Medulla oblongata (tissue), 1 donor: ENCODE data around the gene TACR2.

Experiments used
- DNase-seq: peaks from one replicate; pipeline ENCODE4 v3.0.0-alpha.2; 2015; ENCODE audit errors: extremely low spot score

TACR2 gene

DNA sequence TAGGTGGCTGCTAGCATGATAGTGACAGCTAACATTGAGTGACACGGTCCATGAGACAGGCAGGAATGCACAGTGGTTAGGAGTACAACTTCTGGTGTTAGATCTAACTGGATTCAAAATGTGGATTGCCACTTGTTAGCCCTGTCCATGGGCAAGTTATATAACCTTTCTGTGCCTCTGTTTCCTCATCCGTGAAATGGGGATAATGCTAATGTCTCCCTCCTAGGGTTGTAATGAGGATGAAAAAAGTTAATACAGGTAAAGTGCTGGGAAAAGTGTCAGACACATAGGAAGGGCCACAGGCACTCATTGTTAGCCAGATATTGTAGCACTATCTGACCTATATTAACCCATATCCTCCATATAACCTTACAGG is 41.8 kb downstream of the TACR2 start:
- DNase-seq: no peak

DNA sequence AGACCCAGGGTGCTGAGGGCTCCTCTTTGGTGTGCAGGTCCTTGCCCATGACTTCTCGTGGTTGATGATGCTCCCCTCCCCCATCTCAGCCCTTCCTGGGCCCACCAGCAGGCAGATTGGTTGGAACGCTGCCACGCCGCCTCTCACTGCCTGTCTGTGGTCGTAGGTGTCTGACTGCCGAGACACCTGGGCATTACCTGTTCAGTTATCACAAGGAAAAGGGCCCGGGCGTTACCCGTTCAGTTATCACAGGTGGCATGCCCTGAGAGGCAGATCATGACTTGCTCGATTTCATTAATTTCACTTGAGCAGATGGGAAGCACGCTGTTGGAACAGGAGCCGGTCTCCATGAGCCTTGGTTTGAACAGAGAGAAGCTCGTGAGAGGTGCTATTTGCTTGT is 42.5 kb downstream of the TACR2 start:
- DNase-seq: no peak

DNA sequence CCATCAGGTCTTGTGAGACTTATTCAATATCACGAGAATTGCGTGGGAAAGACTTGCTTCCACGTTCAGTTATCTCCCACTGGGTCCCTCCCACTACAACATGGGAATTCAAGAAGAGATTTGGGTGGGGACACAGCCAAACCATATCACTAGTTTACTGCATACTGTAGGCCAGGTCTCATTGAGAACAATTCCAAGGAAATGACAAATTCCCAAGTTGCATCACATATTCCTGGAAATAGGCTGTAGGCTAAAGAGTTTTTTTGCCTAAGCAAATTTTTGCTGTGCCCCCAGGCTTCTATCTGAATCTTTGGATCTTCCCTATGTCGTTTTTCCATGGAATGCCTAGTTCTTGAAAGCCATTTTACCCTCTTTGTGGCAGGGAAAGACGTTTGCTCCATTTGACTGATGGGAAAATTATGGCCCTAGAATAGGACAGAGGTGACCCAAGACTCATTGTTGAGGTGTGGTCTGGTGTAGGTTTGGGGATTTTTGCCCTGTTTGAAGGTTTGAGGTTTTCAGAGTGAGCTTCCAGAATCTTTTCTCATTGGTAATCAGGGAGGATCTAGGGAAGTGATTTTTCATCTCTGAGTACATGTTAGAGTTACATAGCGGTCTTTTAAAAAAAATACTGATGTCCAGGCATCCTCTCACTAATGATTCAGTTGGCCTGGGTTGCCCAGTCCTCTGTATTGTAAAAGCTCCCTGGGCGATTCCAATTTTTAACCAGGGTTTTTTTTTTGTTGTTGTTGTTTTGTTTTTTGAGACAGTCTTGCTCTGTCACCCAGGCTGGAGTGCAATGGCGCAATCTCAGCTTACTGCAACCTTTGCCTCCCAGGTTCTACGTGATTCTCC is 44.4 kb downstream of the TACR2 start:
- DNase-seq: no peak

DNA sequence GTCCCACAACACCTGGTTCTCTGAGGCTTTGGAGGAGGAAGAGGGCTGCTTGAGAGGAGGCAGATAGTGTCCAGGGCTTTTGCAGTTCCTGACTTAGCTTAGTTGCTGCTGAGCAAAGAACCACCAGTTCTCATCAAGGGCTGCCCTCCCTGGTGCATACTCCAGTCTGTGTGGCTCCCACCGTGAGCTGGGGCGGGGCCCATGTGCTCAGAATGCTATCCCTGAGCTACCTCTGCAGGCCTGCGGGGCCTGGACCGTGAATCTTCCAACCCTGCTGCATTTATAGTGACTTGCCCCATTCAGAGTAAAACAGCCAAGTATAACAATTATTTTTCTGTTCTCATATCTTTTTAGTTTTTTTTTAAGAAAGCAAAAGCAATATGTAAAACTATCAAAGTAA is 49.2 kb downstream of the TACR2 start:
- DNase-seq: no peak

DNA sequence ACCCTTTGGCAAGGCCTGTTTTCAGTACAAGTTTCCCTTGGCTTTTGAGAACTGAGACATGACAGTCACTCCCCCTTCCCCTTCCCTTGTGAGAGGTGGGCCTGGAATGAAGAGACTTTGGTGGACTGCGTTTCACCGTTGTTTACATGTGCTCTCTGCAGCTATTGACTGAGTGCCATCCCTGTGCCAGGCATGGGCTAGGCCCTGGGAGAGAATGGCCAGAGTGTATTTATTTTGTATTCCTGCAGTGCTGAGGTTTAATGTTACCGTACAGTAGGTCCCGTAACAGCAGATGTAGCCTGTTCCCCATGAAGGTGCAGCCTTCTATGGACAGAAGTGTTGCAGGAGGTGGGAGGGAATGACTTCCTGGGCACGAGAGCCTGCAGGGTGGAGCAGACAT is 50.0 kb downstream of the TACR2 start:
- DNase-seq: no peak

DNA sequence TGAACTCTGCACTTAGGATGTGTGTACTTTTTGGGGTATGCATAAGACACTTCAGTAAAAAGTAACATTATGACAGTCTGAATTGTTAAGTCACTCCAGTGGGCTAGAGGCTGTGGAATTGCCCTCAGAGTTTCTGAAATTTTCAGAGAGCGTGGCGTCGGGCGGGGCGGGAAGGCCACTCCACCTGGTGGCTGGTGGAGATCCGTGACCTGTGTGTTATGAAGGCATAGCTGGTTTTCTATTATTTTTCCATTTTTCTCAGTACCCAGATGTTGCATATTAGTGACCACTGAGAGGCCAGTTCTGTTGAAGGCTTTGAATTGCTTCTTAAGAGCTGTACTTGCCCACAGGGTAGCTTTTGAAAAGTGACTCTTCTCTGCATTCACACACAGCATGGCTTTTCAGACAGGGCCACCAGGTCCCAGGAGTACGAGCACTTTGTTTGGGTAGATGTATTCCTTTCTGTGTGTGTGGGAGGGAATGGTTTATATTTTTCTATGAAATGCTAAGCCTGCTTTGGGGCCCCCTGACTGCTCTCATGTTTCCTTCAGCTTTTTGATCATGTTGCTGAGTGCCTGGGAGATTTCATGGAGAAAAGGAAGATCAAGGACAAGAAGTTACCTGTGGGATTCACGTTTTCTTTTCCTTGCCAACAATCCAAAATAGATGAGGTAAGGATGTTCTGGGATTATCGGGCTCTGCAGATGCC is 52.3 kb downstream of the TACR2 start:
- no peak for DNase-seq

DNA sequence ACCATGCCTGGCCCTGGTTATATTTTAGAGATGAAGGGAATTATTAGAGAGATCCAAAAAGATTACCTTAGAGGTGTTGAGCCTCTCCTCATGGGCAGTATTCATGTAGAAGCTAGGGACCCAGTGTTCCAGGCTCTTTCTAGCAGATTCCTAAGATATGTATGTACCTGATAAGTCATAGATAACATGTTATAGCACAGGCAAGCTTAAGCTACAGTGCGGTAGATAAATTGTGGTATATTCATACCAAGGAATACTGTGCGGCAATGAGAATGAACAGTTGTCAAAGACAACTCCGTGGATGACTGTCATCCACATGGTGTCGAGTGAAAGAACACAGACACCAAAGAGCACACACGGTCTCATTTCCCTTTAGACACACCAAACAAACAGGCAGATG is 53.1 kb downstream of the TACR2 start:
- no peak for DNase-seq

DNA sequence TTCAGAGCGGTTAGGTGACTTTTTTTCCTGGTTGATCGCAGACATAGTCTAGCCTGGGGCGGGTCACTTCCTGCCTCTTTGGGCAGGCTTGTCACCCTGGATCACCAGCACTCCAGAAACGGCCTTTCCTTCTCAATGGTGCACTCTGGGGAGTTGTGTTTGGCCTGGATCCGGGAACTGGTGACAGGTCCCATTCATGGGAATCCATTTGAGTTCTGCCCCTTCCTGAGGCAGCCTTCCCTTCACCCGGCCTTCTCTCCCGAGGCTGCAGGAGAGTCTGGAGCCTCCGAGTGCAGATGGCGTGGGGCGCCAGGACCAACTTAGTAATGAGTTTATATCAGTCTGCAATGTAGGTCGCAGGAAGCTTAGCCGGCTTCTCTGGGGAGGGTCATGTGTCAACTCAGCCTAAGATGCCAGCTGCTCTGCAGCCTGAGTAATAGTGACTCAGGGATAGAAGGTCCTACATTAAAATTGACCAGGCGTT is 54.2 kb downstream of the TACR2 start:
- DNase-seq: no peak

DNA sequence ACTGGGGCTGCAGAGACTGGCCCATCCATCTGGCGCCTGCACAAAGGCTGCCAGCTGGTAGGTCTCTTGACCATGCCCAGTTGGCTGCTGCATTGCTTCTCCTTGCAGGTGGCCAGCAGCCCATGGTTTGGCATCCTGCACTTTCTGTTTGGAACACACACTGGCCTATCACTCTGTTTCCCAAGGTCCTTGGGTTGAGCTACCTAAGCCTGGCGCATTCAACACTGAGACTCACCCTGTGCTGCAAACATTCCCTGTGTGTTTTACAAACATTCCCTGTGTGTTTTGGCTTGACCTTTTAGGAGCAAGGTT is 55.5 kb downstream of the TACR2 start:
- DNase-seq: no peak

DNA sequence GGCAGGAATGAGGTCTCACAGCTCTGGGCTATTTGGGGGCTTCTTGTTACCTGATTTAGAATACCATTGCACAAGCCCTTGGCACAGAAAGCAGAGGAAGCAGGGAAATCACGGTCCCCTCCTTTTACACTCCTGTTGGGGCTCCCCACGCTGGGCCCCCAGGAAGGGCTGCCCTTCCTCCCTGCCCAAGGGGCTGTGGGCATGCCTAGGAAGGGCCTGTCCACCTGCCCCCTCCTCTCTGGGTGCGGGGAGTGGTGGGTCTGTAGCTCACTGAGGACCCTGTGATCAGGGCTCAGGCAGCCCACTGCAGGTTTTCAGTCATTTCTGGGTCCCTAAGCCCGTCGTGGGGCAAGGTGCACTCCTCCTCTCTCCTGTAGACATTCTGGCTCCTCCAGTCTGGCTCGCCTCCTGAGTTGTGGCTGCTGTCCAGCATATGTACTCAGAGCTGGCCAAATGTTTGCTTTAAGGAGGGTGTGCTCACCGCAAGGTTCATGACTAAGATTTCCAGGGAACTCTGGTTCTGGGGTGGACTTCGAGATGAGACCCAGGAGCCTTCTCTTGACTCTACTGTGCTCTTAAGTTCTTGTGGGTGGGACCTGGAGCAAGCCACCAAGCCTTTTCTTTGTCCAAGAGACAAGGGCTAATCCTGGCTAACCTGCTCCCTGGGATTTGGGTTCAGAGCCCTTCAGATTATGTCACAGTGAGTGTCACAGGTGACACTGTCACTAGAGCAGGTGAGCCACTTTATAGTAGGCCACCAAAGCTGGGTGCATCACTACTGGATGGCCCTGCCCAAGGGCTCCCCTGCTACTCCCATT is 56.0 kb downstream of the TACR2 start:
- DNase-seq: no peak

DNA sequence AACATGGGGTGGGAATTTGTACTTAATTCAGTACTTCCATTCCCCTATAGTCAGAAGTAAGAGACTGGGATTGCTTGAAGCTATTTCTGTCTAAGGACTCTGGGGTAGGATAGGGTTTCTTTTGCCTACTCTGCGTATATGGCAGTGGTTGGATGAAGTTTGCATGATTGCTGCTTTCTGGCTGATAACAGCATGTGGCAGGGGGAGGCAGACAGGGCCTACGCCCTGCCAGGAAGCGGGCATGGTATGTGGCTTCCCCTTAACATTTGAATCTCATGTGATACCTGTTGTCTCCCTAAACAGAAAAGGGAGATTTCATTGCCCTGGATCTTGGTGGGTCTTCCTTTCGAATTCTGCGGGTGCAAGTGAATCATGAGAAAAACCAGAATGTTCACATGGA is 57.1 kb downstream of the TACR2 start:
- no peak for DNase-seq

DNA sequence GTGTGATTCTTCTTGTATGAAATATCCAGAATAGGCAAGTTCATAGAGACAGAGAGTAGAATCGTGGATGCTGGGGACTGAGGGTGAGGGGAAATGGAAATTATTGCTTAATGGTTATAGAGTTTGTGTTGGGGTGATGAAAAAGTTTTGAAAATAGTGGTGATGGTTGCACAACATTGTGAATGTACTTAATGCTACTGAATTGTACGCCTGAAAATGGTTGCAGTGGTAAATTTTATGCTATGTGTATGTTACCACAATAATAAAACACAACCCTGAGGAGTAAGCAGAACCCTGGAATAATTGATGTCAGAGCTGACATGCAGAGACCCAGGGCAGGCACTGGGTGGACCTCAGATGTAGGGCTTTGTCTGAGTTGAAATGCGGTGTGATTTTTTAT is 57.6 kb downstream of the TACR2 start:
- no peak for DNase-seq

DNA sequence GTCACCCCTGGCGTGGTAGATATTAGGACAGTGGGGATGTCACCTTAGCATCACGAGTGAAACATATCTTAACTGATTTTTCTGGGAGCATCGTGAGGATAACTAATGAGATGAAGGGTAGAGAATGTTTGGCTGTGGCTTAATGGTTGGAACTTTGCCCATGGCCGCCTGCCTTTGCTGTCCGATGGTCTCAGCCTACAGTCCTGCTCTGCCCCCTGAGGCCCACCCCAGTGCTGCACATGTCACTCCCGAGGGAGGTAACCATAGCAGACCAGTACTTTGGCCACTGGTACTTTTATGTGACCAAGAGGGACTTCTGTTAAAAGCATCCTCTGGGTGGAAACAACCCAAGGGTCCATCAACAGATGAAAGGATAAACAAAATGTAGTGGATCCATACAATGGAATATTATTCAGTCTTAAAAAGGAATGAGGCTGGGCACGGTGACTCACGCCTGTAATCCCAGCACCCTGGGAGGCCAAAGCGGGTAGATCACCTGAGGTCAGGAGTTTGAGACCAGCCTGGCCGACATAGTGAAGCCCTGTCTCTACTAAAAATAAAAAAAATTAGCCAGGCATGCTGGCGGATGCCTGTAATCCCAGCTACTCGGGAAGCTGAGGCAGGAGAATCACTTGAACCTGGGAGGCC is 58.4 kb downstream of the TACR2 start:
- DNase-seq: no peak

DNA sequence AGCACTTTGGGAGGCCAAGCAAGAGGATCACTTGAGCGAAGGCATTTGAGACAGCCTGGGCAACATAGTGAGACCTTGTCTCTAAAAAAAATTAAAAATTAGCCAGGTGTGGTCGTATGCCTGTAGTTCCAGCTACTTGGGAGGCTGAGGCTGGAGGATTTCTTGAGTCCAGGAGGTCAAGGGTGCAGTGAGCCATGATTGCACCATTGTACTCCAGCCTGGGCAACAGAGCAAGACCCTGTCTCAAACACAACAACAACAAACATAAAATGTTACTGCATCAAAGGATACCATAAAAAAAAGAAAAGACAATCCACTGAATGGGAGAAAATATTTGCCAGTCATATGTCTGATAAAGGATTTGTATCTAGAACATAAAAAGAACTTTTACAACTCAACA is 60.5 kb downstream of the TACR2 start:
- DNase-seq: no peak

DNA sequence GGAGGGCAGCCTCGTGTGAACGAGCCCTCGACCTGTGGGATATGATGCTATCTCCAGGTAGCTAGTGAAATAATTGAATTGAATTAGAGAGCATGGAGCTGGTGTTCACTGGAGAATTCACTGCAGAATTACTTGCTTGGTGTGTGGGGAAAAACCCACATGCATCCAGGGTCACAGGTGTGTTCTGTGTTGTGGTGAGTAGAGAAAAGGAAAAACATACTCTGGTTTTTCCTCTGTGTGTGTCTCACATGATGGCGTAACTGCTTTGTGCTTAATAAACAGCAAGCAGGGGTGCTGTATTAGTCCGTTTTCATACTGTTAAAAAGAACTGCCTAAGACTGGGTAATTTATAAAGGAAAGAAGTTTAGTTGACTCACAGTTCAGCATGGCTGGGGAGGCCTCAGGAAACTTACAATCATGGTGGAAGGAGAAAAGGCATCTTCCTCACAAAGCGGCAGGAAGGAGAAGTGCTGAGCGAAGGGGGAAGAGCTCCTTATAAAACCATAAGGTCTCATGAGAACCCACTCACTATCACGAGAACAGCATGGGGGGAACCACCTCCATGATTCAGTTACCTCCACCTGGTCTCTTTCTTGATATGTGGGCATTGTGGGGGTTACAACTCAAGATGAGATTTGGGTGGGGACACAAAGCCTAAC is 62.6 kb downstream of the TACR2 start:
- no peak for DNase-seq
